Stimulated activated CD4-positive, alpha-beta T cell treated with anti-CD3 and anti-CD28 coated beads, Interleukin-15, amount 100 ng/mL, for 1 hour (primary cell): ENCODE measurements around the gene BLMH.
"Not testable (repeated sequence)": the region's sequence is repeated elsewhere in the genome, so short reads cannot be mapped to it uniquely, and the experiment has no call there.

ENCODE experiments used
- DNase-seq, 2 donors: peaks; one replicate each; pipeline ENCODE4 v3.0.0-alpha.2; 2020; ENCODE audit warnings: low read depth in 1 of 2, low spot score in 1 of 2

Gene BLMH

DNA sequence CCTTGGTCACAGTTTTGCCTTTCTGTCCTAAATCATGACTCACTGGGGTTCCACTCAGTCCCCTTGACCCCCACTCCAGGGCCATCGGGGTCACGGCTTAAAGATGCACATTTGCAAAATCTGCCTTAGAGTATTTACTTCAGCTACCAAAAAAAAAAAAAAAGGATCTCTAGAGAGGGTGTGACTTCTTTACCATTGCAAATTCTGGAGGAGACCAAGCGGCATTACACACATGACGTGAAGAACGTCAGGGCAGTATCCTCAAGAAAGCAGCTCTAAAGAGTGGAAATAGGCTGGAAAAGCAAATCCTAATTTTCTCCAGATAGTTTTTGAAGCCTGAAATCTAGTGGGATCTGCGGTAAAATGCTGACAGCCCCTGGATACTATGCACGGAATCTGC, 81.8 kb downstream of the BLMH start:
- no peak for DNase-seq

DNA sequence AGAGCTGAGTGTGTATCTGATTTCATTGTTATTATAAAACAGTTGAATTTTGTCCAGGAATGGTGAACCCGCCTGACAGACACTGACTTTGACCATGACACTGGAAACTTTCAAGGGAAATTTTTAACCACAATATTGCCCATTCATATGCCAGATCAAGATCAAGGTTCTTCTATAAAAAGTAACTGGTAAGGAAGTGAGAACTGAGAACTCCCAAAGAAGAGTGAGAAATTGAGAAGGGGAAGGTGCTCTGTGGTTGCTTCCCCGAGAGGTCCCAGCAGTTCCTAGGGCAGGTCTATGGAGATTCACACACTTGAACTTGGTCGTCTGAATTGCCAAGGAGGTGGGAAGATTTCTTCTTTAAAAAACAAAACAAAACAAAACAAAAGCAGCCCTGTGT, 83.5 kb downstream of the BLMH start:
- DNase-seq: no peak

GRCh38 chr17:30207655-30208054, 84.1 kb downstream of the BLMH start:
- no peak for DNase-seq

DNA sequence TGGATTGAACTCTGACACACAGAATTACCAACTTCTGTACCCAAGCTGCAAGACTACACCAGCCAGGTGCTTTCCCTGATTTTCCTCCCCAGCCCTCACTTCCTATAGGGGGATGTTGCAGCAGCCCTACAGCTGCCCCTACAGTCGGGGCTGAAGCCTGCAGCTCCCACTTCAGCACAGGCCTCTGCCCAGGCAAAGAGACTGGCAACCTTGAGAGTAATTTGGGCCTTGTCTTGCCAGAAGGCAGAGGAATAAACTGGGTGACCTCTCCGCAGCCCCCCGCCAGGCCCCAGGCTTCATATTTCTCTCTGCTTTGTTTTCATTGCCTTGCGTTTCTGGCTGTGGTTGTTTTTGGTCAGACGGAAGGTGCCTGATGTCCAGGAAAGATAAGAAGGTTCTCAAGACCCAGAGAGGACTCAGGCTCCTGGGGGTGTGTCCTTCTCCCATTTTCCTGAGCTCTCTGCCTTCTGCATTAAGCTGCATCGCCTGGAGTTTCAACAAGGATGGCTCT, 88.2 kb downstream of the BLMH start:
- DNase-seq: no peak

GRCh38 chr17:30200656-30201055, 91.1 kb downstream of the BLMH start:
- DNase-seq: not testable (repeated sequence)

GRCh38 chr17:30200106-30200505, 91.6 kb downstream of the BLMH start:
- DNase-seq: no peak

GRCh38 chr17:30199600-30199999, 92.1 kb downstream of the BLMH start:
- no peak for DNase-seq
